ENCODE results near the gene ITGB3. TPM values are rescaled to one million over a fixed set of nuclear protein-coding genes. Genes with fewer than 3 reads are reported as not detected.
"Not testable (repeated sequence)": the region's sequence is repeated elsewhere in the genome, so short reads cannot be mapped to it uniquely, and the experiment has no call there.

Gene ITGB3
- total RNA-seq, result 65.7 and 126 TPM in 2 replicates

GRCh38 chr17:47253541-47254402 is at the start of gene ITGB3:
TSS of gene ITGB3 (plus strand) at chr17:47253827. CDS start at chr17:47253862, 35 bp downstream.
- DNase-seq (ENCODE audit: low read depth in 2 of 2), result peak; percentile 84 to 87

DNA sequence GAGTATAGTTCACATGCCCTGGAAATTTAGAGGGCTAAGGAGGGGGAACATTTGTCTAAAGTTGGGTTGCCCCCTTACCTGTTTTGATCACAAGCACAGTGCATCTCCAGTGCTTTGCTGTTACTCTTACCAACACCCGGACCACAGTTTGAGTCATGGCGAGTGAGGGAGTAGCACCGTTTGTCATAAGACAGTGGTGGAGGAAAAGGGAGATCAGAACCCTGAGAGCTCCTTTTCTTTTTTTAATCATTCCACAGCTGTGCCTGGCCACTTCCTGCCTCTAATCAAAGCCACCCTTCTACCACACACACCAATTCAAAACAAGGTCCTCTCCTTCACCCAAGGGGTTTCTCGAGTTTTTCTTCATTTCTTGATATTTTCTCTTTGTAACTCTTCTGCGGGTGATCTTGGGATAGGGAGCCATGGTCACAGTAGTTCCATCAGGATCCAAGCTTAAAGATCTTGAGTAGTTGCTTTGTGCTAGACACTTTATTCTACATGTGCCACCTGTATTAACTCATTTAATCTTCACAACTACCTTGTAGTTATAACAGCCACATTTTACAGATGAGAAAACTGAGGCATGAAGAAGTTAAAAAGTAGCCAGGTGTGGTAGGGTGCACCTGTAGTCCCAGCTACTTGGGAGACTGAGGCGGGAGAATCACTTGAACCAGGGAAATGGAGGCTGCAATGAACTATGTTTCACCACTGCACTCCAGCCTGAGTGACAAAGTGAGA is 49.5 kb upstream of the ITGB3 start:
- DNase-seq (ENCODE audit: low read depth in 2 of 2), result peak in 1 of 2 donors; percentile 10

GRCh38 chr17:47204722-47205418 is 48.8 kb upstream of the ITGB3 start:
- no peak for DNase-seq (ENCODE audit: low read depth in 2 of 2)

GRCh38 chr17:47205419-47205963 is 48.1 kb upstream of the ITGB3 start:
- peak in 1 of 2 donors; percentile 27 for DNase-seq (ENCODE audit: low read depth in 2 of 2)

DNA sequence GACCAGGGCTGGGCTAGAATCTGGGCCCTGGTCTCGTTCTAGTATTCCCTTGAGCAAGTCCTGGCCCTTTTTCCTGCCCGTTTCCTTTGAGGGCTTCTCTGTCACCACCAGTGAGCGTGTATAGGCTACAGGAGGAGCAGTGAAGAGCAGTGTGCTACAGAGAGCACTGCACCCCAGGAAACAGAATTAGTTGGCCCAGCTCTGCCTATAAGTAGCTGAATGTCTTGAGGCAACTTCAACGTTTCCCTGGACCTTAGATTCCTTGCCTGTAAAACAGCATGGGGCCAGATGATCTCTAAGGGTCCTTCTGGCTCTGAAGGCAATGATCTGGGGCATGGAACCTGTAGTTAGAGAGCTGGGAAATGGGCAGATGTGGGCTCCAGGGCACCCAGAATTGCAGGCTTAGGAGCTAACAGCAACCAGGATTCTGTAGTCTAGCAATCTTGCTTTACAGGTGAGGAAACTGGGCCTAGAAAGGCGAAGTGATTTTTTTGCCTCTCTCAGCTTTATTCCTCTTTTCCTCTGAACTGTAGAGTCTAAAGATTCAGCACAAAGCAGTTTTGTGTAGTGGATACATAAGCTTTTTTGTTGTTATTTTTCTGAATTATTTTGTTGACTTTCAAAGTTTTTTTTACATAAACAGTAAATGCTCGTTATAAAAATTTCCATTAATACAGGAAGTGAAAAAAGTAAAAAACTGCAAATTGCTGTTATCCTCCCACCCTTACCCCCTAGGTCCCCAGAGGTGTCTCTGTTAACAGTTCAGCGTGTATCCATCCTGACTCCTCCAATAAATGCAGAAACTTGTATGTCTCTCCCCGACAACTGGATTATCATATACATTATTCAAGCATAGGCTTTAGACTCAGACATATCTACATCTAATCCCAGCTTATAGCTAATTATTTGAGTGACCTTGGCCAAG is 46.2 kb upstream of the ITGB3 start:
- DNase-seq (ENCODE audit: low read depth in 2 of 2), result no peak

DNA sequence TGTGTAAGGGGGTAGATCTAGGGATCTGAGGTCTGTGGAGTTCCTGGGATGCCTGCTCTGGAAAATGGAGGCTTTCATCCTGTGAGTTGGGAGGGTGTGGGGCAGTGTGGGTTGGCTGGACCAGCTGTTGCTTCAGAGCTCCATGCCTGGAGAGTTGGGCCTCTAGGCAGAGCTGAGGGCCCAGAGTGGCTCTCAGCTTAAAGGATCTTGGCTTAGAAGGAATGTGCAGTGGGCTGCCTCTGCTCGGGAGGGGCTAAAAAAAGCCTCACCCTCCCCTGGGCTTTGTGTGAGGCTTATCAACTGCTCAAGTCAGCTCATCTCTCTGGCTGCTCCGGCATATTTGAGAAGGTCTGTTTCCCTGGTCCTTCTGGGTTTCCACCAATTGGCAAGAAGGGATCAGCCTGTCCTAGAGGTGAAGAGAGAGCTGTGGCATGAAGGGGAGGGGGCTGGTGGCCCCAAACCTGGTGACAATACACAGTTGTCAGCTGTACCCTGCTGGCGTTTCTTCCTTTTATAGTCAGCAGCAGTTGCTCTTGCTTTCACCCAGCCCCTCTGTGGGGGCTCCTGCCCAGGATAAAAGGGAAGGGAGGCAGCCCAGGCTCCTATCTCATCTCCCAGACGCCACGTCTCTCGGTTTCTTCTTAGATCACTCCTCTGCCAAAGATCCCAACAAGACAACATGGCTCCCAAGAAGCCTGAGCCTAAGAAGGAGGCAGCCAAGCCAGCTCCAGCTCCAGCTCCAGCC is 44.7 kb upstream of the ITGB3 start, which contains the start of gene MYL4:
TSS of gene MYL4 (plus strand) at position 605 of the 745 bp plus-strand sequence. CDS start at position 680, 75 bp downstream.
- no peak for DNase-seq (ENCODE audit: low read depth in 2 of 2)

DNA sequence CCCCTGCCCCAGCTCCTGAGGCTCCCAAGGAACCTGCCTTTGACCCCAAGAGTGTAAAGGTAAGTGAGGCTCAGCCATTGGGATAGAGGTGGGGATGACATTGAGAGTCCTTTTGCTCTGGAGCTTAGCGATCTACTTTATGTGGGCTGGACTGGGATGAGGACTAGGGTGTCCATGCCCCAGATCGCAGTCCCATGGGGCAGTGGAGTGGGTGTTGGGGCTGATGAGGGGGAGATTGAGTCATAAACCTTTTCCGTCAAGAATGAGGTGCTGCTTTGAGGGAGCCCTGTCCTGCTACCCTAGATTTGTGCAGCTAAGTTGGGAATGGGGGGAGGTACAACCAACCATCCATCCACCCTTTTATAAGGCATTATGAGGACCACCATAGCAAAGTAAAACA is 44.1 kb upstream of the ITGB3 start:
- no peak for DNase-seq (ENCODE audit: low read depth in 2 of 2)

DNA sequence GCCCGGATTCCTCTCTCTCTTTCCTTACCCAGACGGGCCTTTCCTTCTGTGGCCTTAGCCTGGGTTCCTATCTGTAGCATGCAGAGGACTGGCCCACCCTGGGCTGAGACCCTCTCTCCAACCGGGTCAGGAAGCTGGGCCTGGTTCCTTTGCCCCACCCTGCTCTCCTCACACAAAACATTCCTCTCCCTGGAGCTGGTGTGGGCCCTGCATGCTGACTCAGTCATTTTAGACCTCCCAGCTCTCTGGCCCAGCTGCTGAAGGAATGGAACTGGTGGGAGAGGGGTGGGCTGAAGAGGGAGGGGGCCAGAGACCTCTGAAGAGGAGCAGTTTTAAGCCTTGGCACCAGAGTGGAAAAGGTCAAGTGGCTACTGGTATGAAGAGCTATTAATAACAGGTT is 43.5 kb upstream of the ITGB3 start:
- DNase-seq (ENCODE audit: low read depth in 2 of 2), result no peak

- no peak for DNase-seq (ENCODE audit: low read depth in 2 of 2)
These were observed 42.8 kb upstream of the ITGB3 start for GRCh38 chr17:47210779-47211178.

DNA sequence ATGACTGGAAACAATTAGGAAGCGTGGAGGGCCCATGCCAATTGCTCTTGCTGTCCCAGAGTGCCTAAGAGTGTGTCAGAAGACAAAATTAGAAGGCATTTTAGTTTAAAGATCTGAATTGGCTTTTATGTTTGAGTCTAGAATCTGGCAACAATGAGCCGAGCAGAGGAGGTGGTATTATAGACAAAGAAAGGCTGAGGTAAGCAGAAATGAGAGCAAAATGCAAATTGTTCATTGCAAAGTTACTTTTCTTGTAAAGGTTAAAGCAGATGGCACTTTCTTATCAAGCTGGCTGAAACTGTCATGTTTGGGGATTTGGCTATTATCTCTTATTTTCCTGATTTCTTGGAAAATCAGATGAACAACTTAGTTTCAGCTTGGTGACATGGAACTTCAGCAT is 41.2 kb upstream of the ITGB3 start:
- no peak for DNase-seq (ENCODE audit: low read depth in 2 of 2)

GRCh38 chr17:47213540-47213939 is 40.1 kb upstream of the ITGB3 start:
- DNase-seq (ENCODE audit: low read depth in 2 of 2), result no peak

DNA sequence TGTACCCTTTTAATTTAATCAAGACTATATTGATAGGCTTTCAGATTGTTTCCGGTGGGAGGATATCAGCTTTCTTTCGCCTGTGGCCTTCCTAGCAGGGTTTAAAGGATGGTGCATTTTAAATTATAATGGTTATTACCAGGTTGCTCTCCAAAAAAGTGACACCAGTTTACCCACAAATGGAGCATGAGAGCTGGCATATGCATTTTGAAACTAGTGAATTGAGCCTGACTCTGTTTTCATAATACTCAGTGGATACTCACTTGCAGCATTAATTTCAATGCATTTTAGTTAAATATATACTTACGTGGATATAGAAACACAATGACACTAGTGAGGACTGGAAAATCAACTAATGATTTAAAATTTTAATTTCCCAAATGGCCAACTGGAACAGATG is 38.7 kb upstream of the ITGB3 start:
- no peak for DNase-seq (ENCODE audit: low read depth in 2 of 2)

- not testable (repeated sequence) for DNase-seq (ENCODE audit: low read depth in 2 of 2)
These were observed 36.8 kb upstream of the ITGB3 start for GRCh38 chr17:47216821-47217220.

DNA sequence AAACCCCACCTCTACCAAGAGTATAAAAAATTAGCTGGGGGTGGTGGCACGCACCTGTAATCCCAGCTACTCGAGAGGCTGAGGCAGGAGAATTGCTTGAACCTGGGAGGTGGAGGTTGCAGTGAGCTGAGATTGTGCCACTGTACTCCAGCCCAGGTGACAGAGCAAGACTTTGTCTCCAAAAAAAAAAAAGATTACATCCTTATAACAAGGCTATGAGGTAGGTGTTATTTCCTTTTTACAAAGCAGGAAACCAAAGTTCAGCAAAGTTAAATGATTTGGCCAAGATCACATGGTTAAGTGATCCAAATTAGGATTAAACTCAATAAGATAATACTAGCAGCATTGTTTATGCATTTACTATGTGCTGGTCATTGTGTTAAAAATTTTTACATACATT is 36.3 kb upstream of the ITGB3 start:
- peak in 1 of 2 donors; percentile 44 for DNase-seq (ENCODE audit: low read depth in 2 of 2)

DNA sequence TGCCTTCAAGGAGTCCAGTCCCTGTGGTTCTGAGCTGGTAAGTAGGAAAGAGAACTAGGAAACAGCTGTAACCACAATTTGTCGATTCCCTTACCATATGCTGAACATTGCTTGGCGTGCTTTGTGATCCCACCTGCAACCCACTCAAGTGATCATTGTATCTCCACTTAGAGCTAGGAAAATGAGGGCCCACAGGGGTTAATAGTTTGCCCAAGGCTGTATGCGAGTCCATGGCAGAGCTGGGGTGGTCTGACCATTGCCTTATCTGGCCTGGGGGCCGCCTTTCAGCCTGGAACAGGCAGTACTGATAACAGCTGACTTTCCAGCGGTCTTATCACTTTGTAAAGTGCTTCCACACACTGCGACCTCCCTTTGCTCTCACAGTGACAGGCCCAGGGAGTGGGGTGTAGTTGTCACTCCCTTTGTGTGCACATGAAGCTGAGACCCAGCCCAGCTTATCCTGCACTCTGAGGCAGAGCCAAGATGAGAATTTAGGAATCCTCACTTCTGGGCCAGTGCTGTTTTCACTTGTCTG is 34.7 kb upstream of the ITGB3 start:
- peak; percentile 26 to 47 for DNase-seq (ENCODE audit: low read depth in 2 of 2)

DNA sequence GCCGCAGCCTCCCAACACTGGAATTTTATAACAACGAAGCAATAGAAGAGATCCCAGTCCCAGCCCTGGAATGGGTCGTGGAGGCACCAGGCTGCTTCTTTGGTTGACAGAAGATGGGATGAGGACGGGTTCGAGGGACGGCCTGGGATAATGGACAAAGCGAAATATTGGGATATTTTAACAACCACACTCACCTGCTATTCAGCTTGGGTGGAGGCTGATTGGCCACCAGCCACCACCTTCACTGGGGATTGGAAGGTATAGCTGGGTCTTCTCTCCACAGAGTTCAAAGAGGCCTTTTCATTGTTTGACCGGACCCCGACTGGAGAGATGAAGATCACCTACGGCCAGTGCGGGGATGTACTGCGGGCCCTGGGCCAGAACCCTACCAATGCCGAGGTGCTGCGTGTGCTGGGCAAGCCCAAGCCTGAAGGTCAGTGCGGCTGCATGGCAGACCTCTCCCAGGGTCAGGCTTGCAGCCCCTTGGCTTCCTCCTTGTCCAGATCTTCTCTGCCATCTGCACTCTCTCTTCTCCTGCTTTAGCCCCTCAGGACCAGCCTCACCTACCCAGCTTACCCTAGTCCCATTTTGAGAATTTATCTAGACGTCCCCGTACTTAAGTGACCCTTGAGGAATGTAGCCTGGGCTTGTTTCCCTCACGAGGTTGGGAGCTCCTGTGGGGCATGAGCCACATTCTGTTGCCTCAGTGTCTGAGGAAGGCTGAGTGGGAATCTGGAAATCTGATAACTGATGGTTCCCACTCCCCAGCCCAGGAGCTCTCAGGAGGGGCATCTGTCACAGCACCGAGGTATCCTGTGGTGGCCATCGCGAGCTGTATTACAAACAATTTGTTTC is 33.8 kb upstream of the ITGB3 start:
- DNase-seq (ENCODE audit: low read depth in 2 of 2), result no peak

DNA sequence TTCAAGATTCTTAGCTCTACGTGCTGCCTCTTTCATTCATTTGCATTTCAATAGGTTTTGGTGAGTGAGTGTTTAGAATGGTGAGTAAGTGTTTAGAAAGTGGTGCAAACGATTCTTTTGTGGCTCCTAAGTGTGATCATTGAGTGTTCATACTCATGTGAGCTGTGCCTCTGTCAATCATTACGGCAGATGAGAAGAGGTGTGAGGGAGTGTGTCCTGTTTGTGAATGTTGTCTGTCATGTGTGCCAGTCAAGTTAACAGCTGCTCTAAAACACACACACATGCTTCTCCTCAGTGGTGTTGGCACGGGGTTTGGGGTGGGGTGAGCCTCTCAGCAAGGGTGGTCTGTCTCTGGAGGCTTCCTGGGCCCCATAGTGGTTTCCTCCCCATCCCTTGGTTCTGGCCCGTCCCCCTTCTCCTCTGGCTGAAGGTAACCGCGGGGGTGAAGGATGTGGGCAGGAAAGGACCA is 33.1 kb upstream of the ITGB3 start:
- DNase-seq (ENCODE audit: low read depth in 2 of 2), result no peak

DNA sequence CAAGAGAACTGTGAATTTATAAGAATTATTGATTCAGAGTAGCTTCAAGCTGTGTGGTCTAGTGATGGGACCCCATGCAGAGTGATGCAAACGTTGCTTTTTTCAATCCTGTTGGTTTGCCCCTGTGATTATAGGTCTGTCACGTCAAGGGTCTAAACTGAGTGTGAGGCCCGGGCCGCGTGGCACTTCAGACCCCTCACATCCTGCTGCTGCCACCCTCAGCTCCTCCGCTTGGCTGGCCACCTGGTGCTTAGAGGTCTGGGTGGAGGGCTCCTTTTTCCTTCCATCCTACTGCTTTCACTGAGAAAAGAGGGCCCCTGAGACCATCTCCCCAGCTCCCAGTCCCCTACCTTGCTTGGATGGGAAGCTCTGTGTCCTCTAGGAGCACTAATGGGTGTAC is 32.5 kb upstream of the ITGB3 start:
- DNase-seq (ENCODE audit: low read depth in 2 of 2), result no peak
